B cell (primary cell): ENCODE measurements around the gene PLA2G4F. TPM values are rescaled to one million over a fixed set of nuclear protein-coding genes. Genes with fewer than 3 reads are reported as not detected.

Experiments
- ATAC-seq: fragments of 200-7000 bp; cut with Tn5 transposase; one replicate; pipeline ENCODE4 v1.10.0; 2021; ENCODE audit warnings: low read depth, mild to moderate bottlenecking, moderate number of reproducible peaks, moderate library complexity
- CTCF ChIA-PET: fragments of 350-600 bp; sonication (Branson Sonifier 250); formaldehyde crosslinking; loops from one replicate; lab custom pipeline; 2021; ENCODE audit warnings: antibody characterized with exemption, inconsistent platforms; lab: Charles Lee
- POLR2A ChIA-PET: fragments of 350-600 bp; sonication (Branson Sonifier 250); formaldehyde crosslinking; loops from one replicate; lab custom pipeline; 2021; ENCODE audit warnings: antibody characterized with exemption; lab: Charles Lee
- DNase-seq: peaks from one replicate; pipeline ENCODE4 v3.0.0; 2013
- H2AFZ ChIP-seq: 2 replicates; pipeline ENCODE4 v1.6.1; 2012; ENCODE audit warnings: mild to moderate bottlenecking, low read depth, low read length; ENCODE audit not compliant: insufficient read depth, poor library complexity, severe bottlenecking
- H3K27ac ChIP-seq, 2 donors: 1 replicate in 1 of 2; 2 replicates in 1 of 2; pipeline ENCODE4 v1.5.1; 2012 to 2013; ENCODE audit warnings: low read length in 2 of 2, mild to moderate bottlenecking in 2 of 2, moderate library complexity in 1 of 2
- H3K27me3 ChIP-seq, 4 experiments: fragments of 200-600 bp in 1 of 4; sonication (generic) in 1 of 4; replicated peaks in 1 of 4; 1 replicate in 2 of 4; 2 replicates in 2 of 4; pipeline versions ENCODE4 v1.6.1 to v1.7.0; 2013 to 2016; ENCODE audit warnings: low read length in 3 of 4, mild to moderate bottlenecking in 2 of 4, mixed read lengths in 1 of 4, moderate library complexity in 1 of 4; ENCODE audit not compliant: insufficient read depth in 4 of 4, control insufficient read depth in 3 of 4; ENCODE audit errors: control extremely low read depth in 1 of 4
- H3K36me3 ChIP-seq, 2 experiments: replicated peaks in 1 of 2; 1 replicate in 1 of 2; 2 replicates in 1 of 2; pipeline versions ENCODE4 v1.6.1 to v1.7.1; 2013; ENCODE audit warnings: low read length in 1 of 2; ENCODE audit not compliant: insufficient read depth in 2 of 2, control insufficient read depth in 1 of 2; ENCODE audit errors: control extremely low read depth in 1 of 2, extremely low read depth in 1 of 2
- H3K4me1 ChIP-seq, 2 donors: fragments of 200-600 bp in 1 of 2; sonication (generic) in 1 of 2; 1 replicate in 1 of 2; 2 replicates in 1 of 2; pipeline versions ENCODE4 v1.5.1 to v1.6.1; 2013 to 2017; ENCODE audit warnings: low read length in 2 of 2; ENCODE audit not compliant: control insufficient read depth in 2 of 2, insufficient read depth in 2 of 2
- H3K4me2 ChIP-seq: replicated peaks from 2 replicates; pipeline ENCODE3; 2012; ENCODE audit warnings: mild to moderate bottlenecking, low read depth, low read length; ENCODE audit not compliant: poor library complexity, severe bottlenecking
- H3K4me3 ChIP-seq, 5 experiments: fragments of 200-600 bp in 1 of 5; sonication (generic) in 1 of 5; 1 replicate in 3 of 5; 2 replicates in 2 of 5; pipeline versions ENCODE4 v1.5.1 to v1.7.0; 2011 to 2016; ENCODE audit warnings: low read length in 4 of 5, mild to moderate bottlenecking in 4 of 5, low read depth in 2 of 5, control low read depth in 1 of 5, moderate library complexity in 1 of 5; ENCODE audit not compliant: insufficient read depth in 1 of 5; ENCODE audit errors: control extremely low read depth in 1 of 5, extremely low read depth in 1 of 5
- H3K79me2 ChIP-seq: fragments of 200-600 bp; sonication (generic); one replicate; pipeline ENCODE4 v1.6.0; 2016; ENCODE audit warnings: low read length; ENCODE audit not compliant: control insufficient read depth, insufficient read depth
- H3K9ac ChIP-seq: fragments of 200-600 bp; sonication (generic); 2 replicates; pipeline ENCODE4 v1.6.1; 2017; ENCODE audit warnings: mild to moderate bottlenecking, low read length, moderate library complexity
- H3K9me3 ChIP-seq, 3 donors: one replicate each; pipeline versions ENCODE4 v1.6.1 to v1.7.1; 2013; ENCODE audit warnings: low read length in 2 of 3; ENCODE audit not compliant: control insufficient read depth in 2 of 3, insufficient read depth in 1 of 3; ENCODE audit errors: control extremely low read depth in 1 of 3
- H4K20me1 ChIP-seq: 2 replicates; pipeline ENCODE4 v1.6.0; 2012; ENCODE audit warnings: mild to moderate bottlenecking, low read length; ENCODE audit not compliant: insufficient read depth, control insufficient read depth, poor library complexity, severe bottlenecking
- H3K27ac Mint-ChIP-seq: one replicate; pipeline ENCODE4 v1.8.0; 2021; ENCODE audit warnings: mixed read lengths
- H3K27me3 Mint-ChIP-seq: one replicate; pipeline ENCODE4 v1.8.0; 2021; ENCODE audit warnings: mixed read lengths
- H3K4me1 Mint-ChIP-seq: one replicate; pipeline ENCODE4 v1.8.0; 2021; ENCODE audit warnings: mixed read lengths
- H3K4me3 Mint-ChIP-seq: one replicate; pipeline ENCODE4 v1.8.0; 2021; ENCODE audit warnings: mixed read lengths
- H3K9me3 Mint-ChIP-seq: one replicate; pipeline ENCODE4 v1.8.0; 2022; ENCODE audit warnings: mixed read lengths; ENCODE audit not compliant: insufficient read depth
- CTCF ChIP-seq: fragments of 200-600 bp; IDR thresholded peaks from one replicate; pipeline ENCODE4 v1.8.0; 2022; ENCODE audit warnings: antibody characterized with exemption, mild to moderate bottlenecking
- EZH2 ChIP-seq: IDR thresholded peaks from 2 replicates; pipeline ENCODE4 v1.6.1; 2012; ENCODE audit warnings: borderline replicate concordance, low read depth, mild to moderate bottlenecking, moderate library complexity, low read length; ENCODE audit not compliant: insufficient read depth, poor library complexity, severe bottlenecking
- WGBS: methylation state at CpG from one replicate; pipeline ENCODE4 v1.1.5; 2013; ENCODE audit warnings: missing lambda C conversion rate; ENCODE audit not compliant: insufficient coverage; 5-methylcytosine and 5-hydroxymethylcytosine counted together
- intact Hi-C: fragments of 100-400 bp; cut with micrococcal nuclease; formaldehyde crosslinking; loops from one replicate; pipeline ENCODE4 v1.10.0; 2022
- polyA plus RNA-seq: library from polyadenylated mRNA; depleted of rRNA; stranded (reverse); fragments of >200 nt; gene quantifications from 2 replicates; pipeline ENCODE4 v1.2.3, GENCODE V29; 2012
- total RNA-seq, 2 donors: library from RNA; stranded (reverse); fragments of 120-200 nt in 1 of 2; gene quantifications; 1 replicate in 1 of 2; 2 replicates in 1 of 2; pipeline versions ENCODE4 v1.2.3 to v1.2.4, GENCODE V29; 2013 to 2022

PLA2G4F gene
- total and polyA plus RNA-seq, 2 donors (not counting 1 experiment from before 2014, with no cell fraction given): not detected

GRCh38 chr15:42152196-42152920 lies 4.1 kb downstream of the PLA2G4F start:
- no peaks in the 10 kb centered on the region for H3K9me3 Mint-ChIP-seq
- intact Hi-C loops: no loop called here
- H3K27me3 ChIP-seq: no peaks in the 10 kb centered on the region
- no peaks in the 10 kb centered on the region for H4K20me1 ChIP-seq
- ATAC-seq (no peak), DNase-seq (no peak)
- no peak overlapping the region for H3K9ac ChIP-seq
- ChIA-PET CTCF (no interaction called here), POLR2A (no interaction called here)
- no peaks in the 10 kb centered on the region for H3K4me1 ChIP-seq
- 90% methylated on average over 13 of the region's 14 CpGs for WGBS
- no peak overlapping the region for H3K4me2 ChIP-seq
- H3K79me2 ChIP-seq: no peaks in the 10 kb centered on the region
- no peak overlapping the region for H2AFZ ChIP-seq
- TF ChIP-seq CTCF (no peak), EZH2 (no peak)
- H3K4me1 Mint-ChIP-seq: no peaks in the 10 kb centered on the region
- no peaks in the 10 kb centered on the region for H3K36me3 ChIP-seq
- H3K27me3 Mint-ChIP-seq: no peaks in the 10 kb centered on the region
- H3K4me3 Mint-ChIP-seq: no peak overlapping the region
- H3K4me3 ChIP-seq: no peak overlapping the region
- no peaks in the 10 kb centered on the region for H3K9me3 ChIP-seq
- H3K27ac Mint-ChIP-seq: no peak overlapping the region
- H3K27ac ChIP-seq: no peak overlapping the region

GRCh38 chr15:42151736-42152135 lies 4.7 kb downstream of the PLA2G4F start:
- Mint-ChIP-seq H3K4me3 (no peak overlapping the region), H3K9me3 (no peaks in the 10 kb centered on the region), H3K27me3 (no peaks in the 10 kb centered on the region), H3K27ac (no peak overlapping the region), H3K4me1 (no peaks in the 10 kb centered on the region)
- Histone ChIP-seq H3K4me1 (no peaks in the 10 kb centered on the region), H3K9me3 (no peaks in the 10 kb centered on the region), H3K4me3 (no peak overlapping the region), H3K36me3 (no peaks in the 10 kb centered on the region), H4K20me1 (no peaks in the 10 kb centered on the region), H2AFZ (no peak overlapping the region), H3K4me2 (no peak overlapping the region), H3K27me3 (peaks cover 0 to under 1% (median 0%) of the 10 kb centered on the region in 4 experiments), H3K27ac (no peak overlapping the region), H3K9ac (no peak overlapping the region), H3K79me2 (no peaks in the 10 kb centered on the region)
- intact Hi-C loops: no loop called here
- ChIA-PET CTCF (no interaction called here), POLR2A (no interaction called here)
- WGBS: 93% methylated on average over 4 of the region's 4 CpGs
- no peak for TF ChIP-seq EZH2
- TF ChIP-seq CTCF: no peak
- DNase-seq (no peak), ATAC-seq (no peak)
